ENCODE results near the gene MAMLD1. TPM values are rescaled to one million over a fixed set of nuclear protein-coding genes. Genes with fewer than 3 reads are reported as not detected.

MAMLD1 gene
- total RNA-seq, 2 donors from 2014 or later = 0.56 to 3.3 TPM

DNA sequence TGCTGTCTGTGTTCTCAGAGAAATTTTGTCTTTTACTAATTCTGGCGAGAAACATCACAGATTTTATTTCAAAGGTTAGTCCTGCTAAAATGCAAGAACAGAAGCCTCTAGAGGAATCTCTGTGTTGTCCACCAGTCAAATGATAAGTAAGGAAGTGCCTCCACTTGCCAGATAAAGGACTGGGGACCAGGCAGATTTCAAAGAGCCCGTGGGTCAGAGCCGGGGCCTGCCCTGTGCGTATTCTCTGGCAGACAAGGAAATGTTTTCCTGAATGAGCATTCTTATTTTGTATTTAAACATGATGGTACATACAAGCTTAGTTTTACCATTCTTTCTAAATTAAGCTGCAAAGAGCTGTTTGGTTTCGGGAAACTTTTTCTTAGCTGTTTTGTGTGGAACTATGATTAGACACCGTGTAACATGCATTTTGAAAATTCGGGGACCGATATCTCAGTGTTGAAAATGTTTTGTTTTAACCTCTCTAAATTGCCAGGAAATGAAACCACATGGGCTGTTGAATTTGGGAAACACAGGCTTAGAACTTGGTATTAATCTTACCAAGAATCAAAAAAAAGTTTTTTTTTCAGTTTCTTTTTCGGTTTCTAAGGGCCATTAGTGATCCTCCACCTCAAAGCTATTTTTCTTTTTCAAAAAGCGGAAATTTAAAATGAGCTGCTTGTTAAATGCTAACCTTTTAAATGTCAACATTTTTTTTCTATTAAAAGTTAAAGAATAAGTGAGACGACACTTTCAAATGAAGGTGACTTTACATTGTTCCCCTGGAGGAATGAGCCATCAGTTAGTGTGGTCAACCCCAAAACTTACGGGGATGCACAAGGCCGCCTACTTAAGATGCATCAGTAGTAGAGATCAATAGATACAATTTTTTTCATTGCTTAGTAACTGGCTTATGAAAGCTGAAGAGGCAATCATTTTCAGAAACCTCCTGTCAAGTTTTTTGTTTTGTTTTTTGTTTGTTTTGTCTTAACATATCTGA, 115.7 kb downstream of the MAMLD1 start:
- no peaks in the 10 kb centered on the region for H3K9me3 ChIP-seq

DNA sequence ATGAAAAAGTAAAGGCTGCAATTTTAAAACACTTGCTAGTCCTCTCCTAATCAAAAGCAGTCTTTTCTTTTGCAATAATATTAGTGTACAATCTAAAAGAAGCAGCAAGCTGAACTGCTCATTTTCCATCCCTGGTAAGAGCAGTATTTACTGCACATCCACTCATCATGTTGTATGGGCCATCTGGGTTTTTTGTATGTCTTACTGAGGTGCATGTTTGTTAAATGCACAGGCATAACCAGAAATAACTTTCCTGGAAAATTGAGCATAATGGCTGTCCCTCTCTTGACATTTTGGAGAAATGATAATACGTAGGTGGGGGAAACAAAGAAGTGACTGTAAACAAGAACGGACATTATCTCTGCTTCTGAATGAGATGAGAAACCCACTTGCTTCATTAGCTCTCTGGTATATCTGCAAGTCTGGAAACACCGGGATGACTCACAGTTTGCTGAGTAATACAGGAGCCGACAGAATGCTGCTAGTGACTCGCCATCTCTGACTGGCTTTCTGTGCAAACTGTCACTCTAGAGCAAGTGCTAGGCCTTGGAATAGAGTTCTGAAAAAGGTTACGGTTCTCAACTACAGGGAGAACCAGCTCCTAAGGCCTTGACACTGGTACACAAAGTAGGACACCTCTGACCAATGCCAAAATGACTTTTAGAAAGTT, 119.6 kb downstream of the MAMLD1 start:
- no peak for DNase-seq (ENCODE audit: low spot score)
- Histone ChIP-seq H3K27me3 (no peaks in the 10 kb centered on the region), H3K9me3 (no peaks in the 10 kb centered on the region), H3K4me1 (no peaks in the 10 kb centered on the region), H3K36me3 (no peaks in the 10 kb centered on the region), H3K4me3 (no peak overlapping the region), H3K27ac (no peak overlapping the region)
- TF ChIP-seq, protein P1, sequence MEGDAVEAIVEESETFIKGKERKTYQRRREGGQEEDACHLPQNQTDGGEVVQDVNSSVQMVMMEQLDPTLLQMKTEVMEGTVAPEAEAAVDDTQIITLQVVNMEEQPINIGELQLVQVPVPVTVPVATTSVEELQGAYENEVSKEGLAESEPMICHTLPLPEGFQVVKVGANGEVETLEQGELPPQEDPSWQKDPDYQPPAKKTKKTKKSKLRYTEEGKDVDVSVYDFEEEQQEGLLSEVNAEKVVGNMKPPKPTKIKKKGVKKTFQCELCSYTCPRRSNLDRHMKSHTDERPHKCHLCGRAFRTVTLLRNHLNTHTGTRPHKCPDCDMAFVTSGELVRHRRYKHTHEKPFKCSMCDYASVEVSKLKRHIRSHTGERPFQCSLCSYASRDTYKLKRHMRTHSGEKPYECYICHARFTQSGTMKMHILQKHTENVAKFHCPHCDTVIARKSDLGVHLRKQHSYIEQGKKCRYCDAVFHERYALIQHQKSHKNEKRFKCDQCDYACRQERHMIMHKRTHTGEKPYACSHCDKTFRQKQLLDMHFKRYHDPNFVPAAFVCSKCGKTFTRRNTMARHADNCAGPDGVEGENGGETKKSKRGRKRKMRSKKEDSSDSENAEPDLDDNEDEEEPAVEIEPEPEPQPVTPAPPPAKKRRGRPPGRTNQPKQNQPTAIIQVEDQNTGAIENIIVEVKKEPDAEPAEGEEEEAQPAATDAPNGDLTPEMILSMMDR (IDR thresholded peaks at IDR 0.05) = no peak

More for the DNA sequence above, 115.7 kb downstream of the MAMLD1 start:
- TF ChIP-seq, protein P1 (IDR thresholded peaks at IDR 0.05) = no peak
- no peaks in the 10 kb centered on the region for H3K27me3 ChIP-seq
- no peaks in the 10 kb centered on the region for H3K36me3 ChIP-seq
- H3K4me3 ChIP-seq = no peak overlapping the region
- H3K27ac ChIP-seq = no peak overlapping the region
- no peak for DNase-seq (ENCODE audit: low spot score)
- H3K4me1 ChIP-seq = no peaks in the 10 kb centered on the region

DNA sequence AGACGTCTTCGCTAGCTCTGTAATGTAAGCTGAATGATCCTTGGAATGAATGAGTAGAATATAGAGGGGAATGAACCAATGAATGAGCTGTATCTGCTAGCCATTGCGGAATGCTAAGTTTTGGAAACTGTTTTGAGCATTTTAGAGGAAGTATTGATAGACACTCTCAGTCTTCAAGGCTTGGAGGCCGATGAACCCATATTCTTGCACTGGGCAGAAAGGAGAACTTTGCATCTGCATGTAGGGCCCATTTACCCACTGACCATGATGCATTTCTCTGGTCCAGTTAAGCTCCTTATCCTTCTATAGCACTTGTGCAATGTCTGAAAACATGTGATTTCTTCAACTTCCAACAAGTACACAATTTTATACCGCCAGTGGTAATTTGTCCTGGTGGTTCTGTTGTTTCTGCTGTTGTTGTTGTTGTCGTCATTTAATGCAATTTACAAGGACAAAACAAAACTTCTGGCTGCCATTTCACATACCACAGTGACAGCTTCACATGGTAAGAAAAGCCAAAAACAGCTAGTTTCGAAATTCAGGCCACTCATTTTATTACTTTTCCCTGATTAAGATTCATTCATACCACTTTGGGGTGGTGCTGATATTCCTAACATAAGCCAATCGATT, 120.4 kb downstream of the MAMLD1 start:
- DNase-seq (ENCODE audit: low spot score) = no peak
- H3K9me3 ChIP-seq = no peaks in the 10 kb centered on the region
- no peaks in the 10 kb centered on the region for H3K36me3 ChIP-seq
- no peak overlapping the region for H3K27ac ChIP-seq
- H3K27me3 ChIP-seq = no peaks in the 10 kb centered on the region
- no peak overlapping the region for H3K4me3 ChIP-seq
- H3K4me1 ChIP-seq = no peaks in the 10 kb centered on the region
- TF ChIP-seq, protein P1 (IDR thresholded peaks at IDR 0.05) = no peak

DNA sequence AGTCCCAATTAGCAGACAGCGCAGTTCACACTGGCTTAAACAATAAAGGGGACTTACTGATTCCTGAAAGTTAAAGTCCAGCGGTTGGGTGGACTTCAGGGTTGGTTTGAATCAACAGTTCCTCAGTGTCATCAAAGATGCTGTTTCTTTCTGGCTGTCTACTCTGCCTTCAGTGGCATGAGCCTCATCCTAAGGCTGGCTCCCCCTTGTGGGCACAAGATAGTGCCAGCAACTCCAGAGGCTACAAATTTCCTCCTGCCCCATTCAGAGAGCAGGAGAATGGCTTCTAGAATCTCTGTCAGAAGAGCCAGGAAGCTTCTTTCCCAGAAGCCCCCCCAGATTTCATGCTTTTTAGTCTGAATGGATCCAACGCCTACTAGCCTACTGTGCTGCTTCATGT, 122.9 kb downstream of the MAMLD1 start:
- Histone ChIP-seq H3K27ac (no peak overlapping the region), H3K36me3 (no peaks in the 10 kb centered on the region), H3K9me3 (no peaks in the 10 kb centered on the region), H3K4me3 (no peak overlapping the region), H3K27me3 (no peaks in the 10 kb centered on the region), H3K4me1 (no peaks in the 10 kb centered on the region)
- DNase-seq (ENCODE audit: low spot score) = no peak
- TF ChIP-seq, protein P1 (IDR thresholded peaks at IDR 0.05) = peak; percentile 12 to 67

DNA sequence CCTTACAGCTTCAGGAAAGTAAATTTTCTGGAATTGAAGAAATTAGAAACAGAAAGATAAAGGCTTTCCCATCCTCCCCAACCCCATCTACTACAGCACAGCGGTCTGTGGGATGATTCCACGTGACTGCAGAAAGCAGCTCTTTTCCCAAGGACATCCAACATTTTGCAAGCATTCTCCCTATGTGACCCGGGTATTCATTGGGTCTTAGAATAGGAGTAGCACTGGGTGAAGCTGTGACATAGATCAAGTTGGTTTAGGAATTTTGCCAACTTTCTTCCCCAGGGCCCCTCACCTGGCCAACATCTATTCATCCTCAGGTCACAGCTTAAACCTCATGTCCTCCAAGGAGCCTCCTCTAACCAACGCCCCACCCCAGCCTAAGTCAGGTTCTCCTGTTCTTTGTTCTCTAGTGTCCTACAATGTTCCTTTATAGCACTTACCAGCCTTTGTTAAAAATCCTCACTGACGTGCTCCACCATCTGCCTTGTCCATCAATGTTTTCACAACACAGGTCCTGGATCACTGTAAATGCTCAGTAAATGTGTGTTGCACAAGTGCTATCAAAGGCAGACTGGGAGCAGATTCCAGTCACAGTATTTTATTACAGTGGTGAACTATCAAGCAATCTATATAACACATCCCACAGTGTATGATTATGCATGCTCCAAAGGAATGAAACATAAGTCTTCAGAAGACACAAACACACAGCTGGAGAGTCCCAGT, 124.4 kb downstream of the MAMLD1 start:
- Histone ChIP-seq H3K9me3 (no peaks in the 10 kb centered on the region), H3K4me1 (no peaks in the 10 kb centered on the region), H3K4me3 (no peak overlapping the region), H3K36me3 (no peaks in the 10 kb centered on the region), H3K27ac (no peak overlapping the region), H3K27me3 (no peaks in the 10 kb centered on the region)
- DNase-seq (ENCODE audit: low spot score) = no peak
- TF ChIP-seq, protein P1 (IDR thresholded peaks at IDR 0.05) = no peak
